GM18951 (cell line): ENCODE measurements around the gene IGFN1.

Source experiments
- POLR2A ChIP-seq: IDR thresholded peaks from 4 replicates; pipeline ENCODE4 v1.6.1; 2011; ENCODE audit warnings: mild to moderate bottlenecking; ENCODE audit not compliant: insufficient read length, insufficient read depth; ENCODE audit errors: extremely low read depth
- in situ Hi-C: fragments of 300-500 bp; cut with MboI; formaldehyde crosslinking; loops from one replicate; pipeline ENCODE4 v1.12.0; 2022; ENCODE audit warnings: low sequenced_read_pairs, mixed read lengths, inconsistent platforms; ENCODE audit not compliant: unreplicated experiment

Gene IGFN1

GRCh38 chr1:201170533-201171062, 20.0 kb upstream of the IGFN1 start:
- in situ Hi-C loops: no loop called here
- peak; percentile 53 for TF ChIP-seq POLR2A

GRCh38 chr1:201171063-201172036, 19.3 kb upstream of the IGFN1 start:
- in situ Hi-C loops: no loop called here

GRCh38 chr1:201172326-201172725, 18.3 kb upstream of the IGFN1 start:
- in situ Hi-C loops: no loop called here

More at GRCh38 chr1:201171063-201172036, 19.3 kb upstream of the IGFN1 start:
- TF ChIP-seq POLR2A: peak; percentile 0

GRCh38 chr1:201172999-201173610, 17.5 kb upstream of the IGFN1 start:
- in situ Hi-C loops: no loop called here
- TF ChIP-seq POLR2A: no peak

More at GRCh38 chr1:201172326-201172725, 18.3 kb upstream of the IGFN1 start:
- TF ChIP-seq POLR2A: no peak

- TF ChIP-seq POLR2A: no peak
- in situ Hi-C loops: no loop called here
Observed at GRCh38 chr1:201173736-201174135, 16.9 kb upstream of the IGFN1 start.

GRCh38 chr1:201175820-201176500, 14.7 kb upstream of the IGFN1 start:
- TF ChIP-seq POLR2A: no peak
- in situ Hi-C loops: no loop called here

- in situ Hi-C loops: no loop called here
- no peak for TF ChIP-seq POLR2A
Observed at GRCh38 chr1:201176940-201177339, 13.7 kb upstream of the IGFN1 start.

GRCh38 chr1:201178718-201179117, 11.9 kb upstream of the IGFN1 start:
- in situ Hi-C loops: no loop called here
- no peak for TF ChIP-seq POLR2A

GRCh38 chr1:201180141-201180540, 10.5 kb upstream of the IGFN1 start:
- in situ Hi-C loops: no loop called here
- TF ChIP-seq POLR2A: no peak

GRCh38 chr1:201180901-201181300, 9.7 kb upstream of the IGFN1 start:
- in situ Hi-C loops: no loop called here
- no peak for TF ChIP-seq POLR2A

- in situ Hi-C loops: no loop called here
Observed at GRCh38 chr1:201181323-201181722, 9.3 kb upstream of the IGFN1 start.

GRCh38 chr1:201181726-201182125, 8.9 kb upstream of the IGFN1 start:
- no peak for TF ChIP-seq POLR2A
- in situ Hi-C loops: no loop called here

More at GRCh38 chr1:201181323-201181722, 9.3 kb upstream of the IGFN1 start:
- no peak for TF ChIP-seq POLR2A

- TF ChIP-seq POLR2A: no peak
- in situ Hi-C loops: no loop called here
Observed at GRCh38 chr1:201183209-201183608, 7.4 kb upstream of the IGFN1 start.
